Measurements from ENCODE around the gene TMEM150A. TPM values are rescaled to one million over a fixed set of nuclear protein-coding genes. Genes with fewer than 3 reads are reported as not detected.
A peak's percentile ranks its signal among the peaks of the same experiment; 100 is the strongest.

TMEM150A gene
- total and polyA plus RNA-seq, 12 donors = 7.6 to 21.1 (median 10.1) TPM

DNA sequence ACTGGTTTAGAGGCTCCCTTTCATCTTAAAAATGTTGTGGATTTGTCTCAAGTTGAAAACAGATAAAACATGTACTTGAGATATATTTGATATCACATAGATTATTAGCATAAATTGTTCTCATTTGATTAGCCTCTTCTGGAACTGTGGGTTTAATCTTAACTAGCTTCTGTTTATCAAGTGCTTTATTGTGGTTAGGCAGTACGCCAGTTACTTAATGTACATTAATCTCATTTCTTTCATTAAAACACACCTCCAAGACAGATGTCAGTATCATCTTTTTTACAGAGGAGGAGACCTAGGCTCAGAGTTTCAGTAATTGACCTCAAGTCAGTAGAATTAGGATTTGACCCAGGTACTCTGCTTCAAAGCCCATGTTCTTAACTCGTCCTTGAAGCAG is 43.7 kb upstream of the TMEM150A start:
- TF ChIP-seq, protein P1, sequence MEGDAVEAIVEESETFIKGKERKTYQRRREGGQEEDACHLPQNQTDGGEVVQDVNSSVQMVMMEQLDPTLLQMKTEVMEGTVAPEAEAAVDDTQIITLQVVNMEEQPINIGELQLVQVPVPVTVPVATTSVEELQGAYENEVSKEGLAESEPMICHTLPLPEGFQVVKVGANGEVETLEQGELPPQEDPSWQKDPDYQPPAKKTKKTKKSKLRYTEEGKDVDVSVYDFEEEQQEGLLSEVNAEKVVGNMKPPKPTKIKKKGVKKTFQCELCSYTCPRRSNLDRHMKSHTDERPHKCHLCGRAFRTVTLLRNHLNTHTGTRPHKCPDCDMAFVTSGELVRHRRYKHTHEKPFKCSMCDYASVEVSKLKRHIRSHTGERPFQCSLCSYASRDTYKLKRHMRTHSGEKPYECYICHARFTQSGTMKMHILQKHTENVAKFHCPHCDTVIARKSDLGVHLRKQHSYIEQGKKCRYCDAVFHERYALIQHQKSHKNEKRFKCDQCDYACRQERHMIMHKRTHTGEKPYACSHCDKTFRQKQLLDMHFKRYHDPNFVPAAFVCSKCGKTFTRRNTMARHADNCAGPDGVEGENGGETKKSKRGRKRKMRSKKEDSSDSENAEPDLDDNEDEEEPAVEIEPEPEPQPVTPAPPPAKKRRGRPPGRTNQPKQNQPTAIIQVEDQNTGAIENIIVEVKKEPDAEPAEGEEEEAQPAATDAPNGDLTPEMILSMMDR (IDR thresholded peaks at IDR 0.05) = no peak
- Histone ChIP-seq H3K4me1 (peaks cover 0 to 17% (median 12%) of the 10 kb centered on the region in 9 donors), H3K36me3 (peaks cover 3 to 100% (median 62%) of the 10 kb centered on the region in 9 donors)

DNA sequence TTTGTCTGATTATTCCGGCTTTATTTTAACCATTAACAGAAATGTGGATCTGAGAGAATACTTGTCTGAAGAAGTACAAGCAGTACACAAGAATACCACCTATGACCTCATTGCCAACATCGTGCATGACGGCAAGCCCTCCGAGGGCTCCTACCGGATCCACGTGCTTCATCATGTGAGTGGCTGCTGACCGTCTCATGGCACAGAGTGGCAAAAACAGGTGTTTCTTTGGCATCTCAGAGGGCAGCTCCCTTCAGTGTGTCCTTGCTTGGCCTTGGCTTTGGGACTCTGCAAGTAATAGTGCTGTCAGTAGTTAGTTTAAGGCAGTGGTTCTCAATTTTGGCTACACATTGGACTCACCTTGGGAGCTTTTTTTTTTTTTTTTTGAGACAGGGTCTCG is 42.4 kb upstream of the TMEM150A start:
- peaks cover 0 to 17% (median 12%) of the 10 kb centered on the region in 9 donors for H3K4me1 ChIP-seq
- TF ChIP-seq, protein P1 (IDR thresholded peaks at IDR 0.05) = no peak
- no peaks in the 10 kb centered on the region for H3K27me3 ChIP-seq
- WGBS, 2 donors = 94 to 95% methylated on average over 8 of the region's 8 CpGs
- intact Hi-C loops (cut with DNase I) = loop anchor here in 6 of 10 donors (5.0 to 10.0 kb wide), 4 partner anchors 60 to 170 kb away; no protein-coding TSS in a partner anchor
- H3K4me3 ChIP-seq = no peak overlapping the region
- ATAC-seq (no peak), DNase-seq (no peak)
- peaks cover 3 to 100% (median 74%) of the 10 kb centered on the region in 9 donors for H3K36me3 ChIP-seq
- no peak overlapping the region for H3K27ac ChIP-seq
- no peaks in the 10 kb centered on the region for H3K9me3 ChIP-seq

More for the DNA sequence above, 43.7 kb upstream of the TMEM150A start:
- Histone ChIP-seq H3K4me3 (no peak overlapping the region), H3K9me3 (no peaks in the 10 kb centered on the region), H3K27me3 (no peaks in the 10 kb centered on the region), H3K27ac (no peak overlapping the region)
- DNase-seq (no peak), ATAC-seq (no peak)
- intact Hi-C loops (cut with DNase I) = loop anchor here in 6 of 10 donors (5.0 to 10.0 kb wide), 4 partner anchors 59 to 169 kb away; no protein-coding TSS in a partner anchor
- WGBS, 2 donors = 95 to 97% methylated on average over 2 of the region's 2 CpGs

DNA sequence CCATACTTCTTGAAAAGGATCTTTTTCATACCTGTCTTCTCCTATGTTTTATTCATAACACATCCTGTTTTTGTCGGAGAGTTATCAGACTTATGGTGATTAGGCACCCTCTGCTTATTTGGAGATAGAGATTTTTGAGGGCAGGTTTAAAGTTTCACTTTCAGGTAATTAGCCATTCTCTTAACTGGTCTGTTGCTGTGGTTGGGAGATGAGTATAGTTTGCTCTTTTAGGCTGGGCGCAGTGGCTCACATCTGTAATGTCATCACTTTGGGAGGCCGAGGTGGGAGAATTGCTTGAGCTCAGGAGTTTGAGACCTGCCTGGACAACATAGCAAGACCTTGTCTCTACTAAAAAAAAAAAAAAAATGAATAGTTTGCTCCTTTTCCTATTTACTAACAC is 40.2 kb upstream of the TMEM150A start:
- H3K27me3 ChIP-seq = no peaks in the 10 kb centered on the region
- intact Hi-C loops (cut with DNase I) = loop anchor here in 2 of 10 donors (10.0 kb wide), 2 partner anchors 62 to 172 kb away; no protein-coding TSS in a partner anchor
- ATAC-seq = no peak

DNA sequence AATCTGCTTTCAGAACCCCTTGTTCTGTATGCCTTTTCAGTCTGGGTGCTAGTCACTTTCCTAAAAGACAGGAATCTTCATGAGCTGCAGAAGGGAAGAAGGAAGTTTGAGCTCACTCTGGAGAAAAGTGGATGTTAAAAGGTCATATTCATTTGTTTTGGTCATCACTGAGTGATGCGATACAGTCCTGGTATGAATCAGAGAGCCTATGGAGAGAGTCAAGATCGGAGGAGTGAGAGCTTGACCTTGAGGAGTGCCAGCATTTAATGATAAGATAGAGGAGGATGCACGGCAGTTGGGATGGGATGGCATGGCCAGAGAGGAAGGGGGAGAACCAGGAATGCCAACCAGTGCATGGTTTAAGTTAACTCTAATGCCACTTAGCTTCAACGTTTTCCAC is 33.1 kb upstream of the TMEM150A start:
- WGBS, 2 donors = 30 to 42% methylated on average over 4 of the region's 4 CpGs
- H3K4me3 ChIP-seq = no peak overlapping the region
- ATAC-seq = peak in 3 of 8 donors; percentile 42 to 60 (median 59)
- no peak for DNase-seq
- H3K27ac ChIP-seq = peak overlapping the region in 1 of 10 donors; percentile 4
- intact Hi-C loops (cut with DNase I) = loop anchor here in 7 of 10 donors (2.0 to 10.0 kb wide), 5 partner anchors 71 to 439 kb away; no protein-coding TSS in a partner anchor
- H3K27me3 ChIP-seq = no peaks in the 10 kb centered on the region
- TF ChIP-seq, protein P1 (IDR thresholded peaks at IDR 0.05) = no peak
- H3K9me3 ChIP-seq = no peaks in the 10 kb centered on the region
- H3K36me3 ChIP-seq = peaks cover 3 to 100% (median 70%) of the 10 kb centered on the region in 9 donors
- peaks cover 0 to 14% (median 0%) of the 10 kb centered on the region in 9 donors for H3K4me1 ChIP-seq

More for the DNA sequence above, 40.2 kb upstream of the TMEM150A start:
- TF ChIP-seq, protein P1 (IDR thresholded peaks at IDR 0.05) = no peak
- no peak for DNase-seq
- WGBS, 2 donors = 78 to 90% methylated on average over 3 of the region's 3 CpGs
- Histone ChIP-seq H3K9me3 (no peaks in the 10 kb centered on the region), H3K4me1 (peaks cover 0 to 1% (median 0%) of the 10 kb centered on the region in 9 donors), H3K4me3 (no peak overlapping the region), H3K27ac (no peak overlapping the region), H3K36me3 (peaks cover 3 to 100% (median 84%) of the 10 kb centered on the region in 9 donors)

Data from heart right ventricle (tissue), 16 donors.